ENCODE measurements around the gene VPS37D.

The VPS37D gene

GRCh38 chr7:73682745-73683055, 15.1 kb downstream of the VPS37D start:
- no peak for DNase-seq

- peak; percentile 98 for DNase-seq
These were observed 15.6 kb downstream of the VPS37D start, which contains the start of the genes BUD23 and DNAJC30 for GRCh38 chr7:73683056-73683787. TSS of gene BUD23 (plus strand) at chr7:73683597. CDS start at chr7:73683626, 29 bp downstream. TSS of gene DNAJC30 (minus strand) at chr7:73683453. CDS start at chr7:73683423, 30 bp downstream.

- peak; percentile 52 for DNase-seq
These were observed 16.4 kb downstream of the VPS37D start for GRCh38 chr7:73683788-73684693.

GRCh38 chr7:73685311-73685710, 17.7 kb downstream of the VPS37D start:
- DNase-seq, result no peak

- DNase-seq, result no peak
These were observed 20.7 kb downstream of the VPS37D start for GRCh38 chr7:73688288-73688687.

GRCh38 chr7:73690646-73691045, 23.0 kb downstream of the VPS37D start:
- no peak for DNase-seq

GRCh38 chr7:73696372-73696771, 28.7 kb downstream of the VPS37D start:
- no peak for DNase-seq

- no peak for DNase-seq
These were observed 30.8 kb downstream of the VPS37D start for GRCh38 chr7:73698410-73698809.

- DNase-seq, result no peak
These were observed 31.9 kb downstream of the VPS37D start for GRCh38 chr7:73699370-73700068.

- DNase-seq, result no peak
These were observed 32.4 kb downstream of the VPS37D start for GRCh38 chr7:73700069-73700423.

GRCh38 chr7:73700581-73701134, 33.0 kb downstream of the VPS37D start:
- DNase-seq, result no peak

GRCh38 chr7:73701357-73701995, 33.8 kb downstream of the VPS37D start:
- peak; percentile 51 for DNase-seq

- DNase-seq, result no peak
These were observed 34.6 kb downstream of the VPS37D start for GRCh38 chr7:73702226-73702625.

- DNase-seq, result no peak
These were observed 35.0 kb downstream of the VPS37D start for GRCh38 chr7:73702665-73703064.

GRCh38 chr7:73703225-73703624, 35.6 kb downstream of the VPS37D start:
- DNase-seq, result no peak

- no peak for DNase-seq
These were observed 36.4 kb downstream of the VPS37D start for GRCh38 chr7:73703757-73704639.

GRCh38 chr7:73704640-73705550, 37.3 kb downstream of the VPS37D start:
- no peak for DNase-seq

GRCh38 chr7:73705551-73705920, 37.9 kb downstream of the VPS37D start:
- DNase-seq, result no peak

GRCh38 chr7:73706126-73707044, 38.8 kb downstream of the VPS37D start:
- no peak for DNase-seq
